HK-2 (cell line): ENCODE measurements around the gene TMEM51.

Experiments
- DNase-seq: peaks from one replicate; pipeline ENCODE4 v3.0.0-alpha.2; 2018; ENCODE audit not compliant: unreplicated experiment

Gene TMEM51, protein sequence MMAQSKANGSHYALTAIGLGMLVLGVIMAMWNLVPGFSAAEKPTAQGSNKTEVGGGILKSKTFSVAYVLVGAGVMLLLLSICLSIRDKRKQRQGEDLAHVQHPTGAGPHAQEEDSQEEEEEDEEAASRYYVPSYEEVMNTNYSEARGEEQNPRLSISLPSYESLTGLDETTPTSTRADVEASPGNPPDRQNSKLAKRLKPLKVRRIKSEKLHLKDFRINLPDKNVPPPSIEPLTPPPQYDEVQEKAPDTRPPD

DNA sequence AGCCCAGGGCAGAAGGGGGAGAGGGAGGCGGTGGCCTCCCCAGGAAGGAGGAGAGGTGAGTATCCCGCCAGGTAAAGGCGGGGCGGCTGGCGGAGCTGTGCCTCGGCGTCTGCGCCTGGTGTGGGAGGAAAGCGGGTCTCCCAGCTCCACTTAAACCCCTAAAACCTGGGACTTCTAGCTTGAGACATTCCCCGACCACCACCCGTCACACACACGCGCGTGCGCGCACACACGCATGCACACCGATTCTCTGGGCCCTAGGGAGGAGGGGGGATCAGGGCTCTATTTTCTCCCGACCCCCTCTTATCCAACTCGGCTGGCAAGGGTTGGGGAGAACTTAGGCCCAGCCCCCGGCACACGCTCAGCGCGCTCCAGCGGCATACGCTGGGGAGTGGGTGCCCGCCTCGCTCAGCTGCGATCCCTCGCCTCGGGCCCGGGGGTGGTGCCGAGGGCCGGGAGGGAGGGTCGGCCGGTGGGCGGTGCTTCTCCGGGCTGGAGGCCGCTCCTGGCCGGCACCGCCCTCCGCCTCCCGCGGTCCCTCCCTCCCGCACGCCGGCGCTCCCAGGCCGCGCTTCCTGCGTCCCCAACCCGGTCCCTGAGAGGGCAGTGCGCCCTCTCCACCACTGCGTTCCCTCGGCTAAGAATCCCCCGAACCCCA lies at the start of gene TMEM51:
TSS of gene TMEM51 (plus strand) at position 564 of the 658 bp plus-strand sequence. CDS start 61,341 bp downstream, outside the sequence.
- peak; percentile 81 for DNase-seq

DNA sequence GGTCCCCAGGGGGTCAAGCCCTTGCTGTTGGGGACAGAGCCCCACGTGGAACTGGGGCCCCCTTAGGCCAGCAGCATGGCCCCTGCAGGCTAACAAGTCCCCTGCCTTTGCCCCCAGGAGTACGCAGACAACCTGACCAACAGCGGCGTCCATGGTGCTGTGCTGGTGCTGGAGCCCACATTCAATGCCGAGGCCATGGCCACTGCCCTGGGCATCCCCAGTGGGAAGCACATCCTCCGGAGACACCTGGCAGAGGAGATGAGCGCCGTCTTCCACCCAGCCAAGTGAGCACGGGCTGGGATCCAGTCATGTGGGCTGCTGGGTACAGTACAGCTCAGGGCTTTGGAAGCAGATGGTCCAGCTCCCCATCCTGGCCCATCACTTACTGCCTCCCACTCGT lies 49.6 kb upstream of the TMEM51 start:
- DNase-seq: no peak

DNA sequence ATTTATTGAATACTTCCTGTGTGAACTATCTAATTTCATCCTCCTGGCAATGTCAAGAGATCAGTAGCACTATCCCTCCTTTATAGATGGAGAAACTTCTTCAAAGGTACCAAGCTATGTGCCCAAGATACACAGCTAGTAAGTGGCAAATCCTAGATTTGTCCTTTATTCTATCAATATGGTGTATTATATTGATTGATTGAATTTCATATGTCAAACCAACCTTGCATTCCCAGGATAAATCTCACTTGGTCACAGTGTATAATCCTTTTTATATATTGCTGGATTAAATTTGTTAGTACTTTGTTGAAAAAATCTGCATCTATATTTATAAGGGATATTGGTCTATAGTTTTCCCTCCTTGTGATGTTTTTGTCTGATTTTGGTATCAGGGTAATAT lies 48.8 kb upstream of the TMEM51 start:
- no peak for DNase-seq

DNA sequence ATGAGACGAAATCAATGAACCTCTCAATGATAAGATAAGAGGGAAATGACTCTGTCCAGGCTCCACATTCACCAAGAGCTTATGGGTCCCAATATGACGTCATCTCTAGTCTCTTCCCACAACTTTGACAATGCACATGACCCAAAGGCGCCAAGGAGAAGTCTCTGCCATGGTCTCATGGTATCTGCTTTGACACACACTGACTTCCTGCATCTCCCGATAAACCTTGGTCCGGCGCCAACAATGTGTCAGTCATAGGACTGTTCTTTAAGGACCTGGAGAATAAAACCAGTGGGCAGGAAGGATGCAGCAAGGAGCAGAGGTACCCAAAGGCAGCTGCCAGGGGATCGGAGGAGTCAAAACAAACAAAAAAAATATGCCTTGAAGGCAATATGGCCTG lies 46.9 kb upstream of the TMEM51 start:
- no peak for DNase-seq

DNA sequence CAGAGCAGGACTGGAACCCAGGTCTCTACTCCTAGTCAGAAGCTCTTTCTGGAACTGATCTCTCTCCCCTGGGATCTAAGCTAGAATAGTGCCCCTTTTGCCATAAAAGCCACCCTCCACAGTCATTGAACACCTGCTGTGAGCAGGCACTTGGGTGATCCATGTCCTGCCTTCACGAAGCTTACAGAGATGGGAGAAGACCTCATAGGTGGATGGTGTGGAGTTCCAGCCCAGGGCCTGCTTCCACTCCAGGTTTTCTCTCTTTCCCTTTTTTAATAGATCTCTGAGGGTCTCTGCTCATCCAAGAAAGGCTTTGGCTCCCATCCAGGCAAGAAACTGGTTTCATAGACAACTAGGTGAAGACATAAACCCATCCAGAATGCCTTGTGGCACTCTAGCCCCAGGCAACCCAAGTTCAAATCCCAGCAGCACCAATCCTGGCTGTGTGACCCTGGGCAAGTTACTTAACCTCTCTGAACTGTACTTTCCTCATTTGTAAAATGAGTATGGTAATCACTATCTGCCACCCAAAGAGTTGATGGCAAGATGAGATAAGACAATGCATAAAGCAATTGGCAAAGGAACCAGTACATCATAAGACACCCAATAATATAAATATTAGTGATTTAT lies 46.4 kb upstream of the TMEM51 start:
- DNase-seq: no peak

DNA sequence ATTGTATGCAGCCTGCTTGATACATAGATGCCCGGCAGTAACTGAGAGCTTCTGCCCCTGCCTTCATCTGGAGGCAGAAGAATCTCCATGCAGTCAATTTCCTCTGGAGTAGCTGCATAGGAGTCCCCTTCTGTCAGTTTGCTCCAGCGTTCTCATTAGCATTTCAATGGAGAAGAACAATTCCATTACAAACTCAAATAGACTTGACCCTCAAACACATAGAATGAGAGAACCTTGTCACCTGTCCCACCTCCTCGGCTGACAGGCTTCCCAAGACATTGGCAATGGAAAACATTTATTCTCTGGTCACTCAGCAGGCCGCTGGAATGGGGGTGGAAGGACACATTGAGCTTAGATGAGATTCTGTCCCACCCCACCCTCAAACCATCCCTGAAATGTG lies 45.6 kb upstream of the TMEM51 start:
- no peak for DNase-seq

DNA sequence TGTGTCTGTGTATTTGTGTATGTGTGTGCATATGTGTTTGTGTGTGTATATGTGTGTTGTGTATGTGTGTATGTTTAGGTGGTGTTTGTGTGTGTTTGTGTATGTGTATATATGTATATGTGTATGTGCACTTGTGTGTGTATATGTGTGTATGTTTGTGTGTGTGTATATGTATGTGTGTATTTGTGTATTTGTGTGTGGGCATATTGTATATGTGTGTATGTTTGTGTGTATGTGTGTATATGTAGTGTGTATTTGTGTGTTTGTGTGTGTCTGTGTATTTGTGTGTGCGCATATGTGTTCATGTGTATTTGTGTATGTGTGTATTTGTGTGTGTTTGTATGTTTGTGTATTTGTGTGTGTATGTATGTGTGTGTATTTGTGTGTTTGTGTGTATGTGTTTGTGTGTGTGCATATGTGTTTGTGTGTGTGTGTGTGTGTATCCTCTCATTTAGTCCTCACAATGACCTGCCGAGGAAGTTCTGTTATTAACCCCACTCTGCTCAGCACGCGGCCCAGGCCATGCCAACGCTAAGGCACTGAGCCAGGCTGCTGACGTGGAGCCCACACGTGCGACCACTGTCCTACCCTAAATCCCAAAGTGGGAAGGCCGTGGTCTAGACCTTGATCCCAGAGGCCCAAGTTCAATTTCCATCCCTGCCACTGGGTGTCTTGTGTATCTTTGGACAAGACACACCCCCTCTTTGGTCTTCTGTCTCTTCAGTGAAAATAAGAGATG lies 43.2 kb upstream of the TMEM51 start:
- no peak for DNase-seq

DNA sequence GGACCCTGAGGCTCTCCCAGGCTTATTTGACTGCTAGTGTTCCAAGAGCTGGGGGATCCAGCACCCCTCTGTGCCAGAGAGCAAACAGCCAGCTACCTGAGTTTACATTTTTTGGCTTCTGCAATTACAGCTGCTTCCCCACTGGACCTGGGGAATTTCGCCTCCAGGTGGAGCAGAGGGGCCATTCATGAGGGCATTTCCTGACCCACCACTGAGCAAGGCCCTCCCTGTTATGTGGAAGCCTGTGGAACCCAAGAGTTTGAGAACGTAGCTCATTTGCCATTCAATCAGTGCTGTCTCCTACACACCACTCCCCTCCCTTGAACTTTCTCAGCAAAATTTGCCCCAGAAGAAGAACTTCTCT lies 42.7 kb upstream of the TMEM51 start:
- DNase-seq: no peak

DNA sequence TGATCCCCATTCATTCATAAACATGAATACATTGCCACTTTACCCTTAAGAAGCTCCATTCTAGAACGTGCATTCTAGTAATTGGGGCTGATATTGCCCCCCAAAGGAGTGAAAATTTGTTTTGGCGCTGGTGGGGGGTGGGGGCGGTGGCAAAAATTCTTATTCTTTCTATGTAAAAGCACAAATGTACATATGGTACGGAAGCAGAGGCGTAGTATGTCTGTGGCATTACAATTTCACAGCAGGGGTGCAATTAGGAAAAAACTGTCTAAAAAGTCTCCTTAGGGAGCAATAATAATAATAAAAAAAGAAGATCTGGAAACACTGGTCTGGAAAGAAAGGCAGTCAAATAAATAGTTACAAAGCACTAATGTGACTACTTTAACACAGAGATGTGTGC lies 40.4 kb upstream of the TMEM51 start:
- DNase-seq: no peak

DNA sequence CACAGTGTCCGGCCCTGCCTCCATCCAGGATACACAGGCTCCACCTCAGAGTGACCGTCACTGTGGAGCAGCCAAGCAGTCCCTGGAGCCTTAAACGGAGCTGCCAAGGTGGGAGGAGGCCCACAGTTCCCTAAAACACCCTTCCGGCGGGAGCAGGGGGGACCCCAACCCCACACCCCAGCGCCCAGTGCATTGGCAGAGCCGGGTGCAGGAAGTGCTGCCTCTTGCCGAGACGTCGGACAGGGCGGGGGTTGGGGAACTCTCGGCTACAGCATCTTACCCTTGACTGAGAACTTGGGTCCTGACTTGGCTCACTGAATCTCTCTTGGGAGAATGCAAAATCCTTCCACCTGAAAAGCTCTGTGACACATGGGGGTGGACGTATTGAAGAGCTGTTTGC lies 38.7 kb upstream of the TMEM51 start:
- no peak for DNase-seq

DNA sequence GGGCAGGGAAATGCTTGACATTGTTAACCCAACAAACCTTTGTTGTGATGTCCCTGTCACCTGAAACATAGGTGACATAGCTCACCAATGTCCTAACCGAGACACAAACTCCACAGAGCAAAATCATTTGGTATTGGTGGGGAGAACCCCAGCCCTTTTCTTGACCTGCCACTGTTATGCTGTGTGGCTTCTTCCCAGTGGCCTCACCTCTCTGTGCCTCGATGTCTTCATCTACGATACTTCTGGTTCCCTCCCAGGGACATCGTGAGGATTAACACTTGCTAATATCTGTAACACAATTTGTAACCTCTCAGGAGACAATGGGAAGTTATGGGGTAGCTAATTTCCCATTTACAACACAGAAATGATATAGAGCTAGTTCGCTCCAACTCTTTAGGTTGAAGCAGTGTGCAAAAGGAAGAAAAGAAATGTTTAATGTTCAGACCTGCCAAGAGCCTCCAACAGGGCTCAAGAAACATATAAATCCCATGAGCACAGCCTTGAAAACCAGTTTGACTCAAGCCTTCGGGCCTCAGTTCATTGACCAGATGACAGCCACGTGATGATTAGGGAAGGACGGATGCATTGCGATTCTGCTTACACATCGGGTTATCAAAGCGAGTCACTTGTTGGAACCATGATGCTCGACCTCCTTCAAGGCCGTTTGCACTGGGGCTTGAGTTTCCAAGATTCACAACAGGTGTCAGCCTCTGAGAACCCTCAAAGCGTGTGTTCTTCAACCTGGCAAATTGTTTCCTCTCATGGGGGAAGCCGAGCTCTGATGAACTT lies 37.8 kb upstream of the TMEM51 start:
- DNase-seq: no peak

DNA sequence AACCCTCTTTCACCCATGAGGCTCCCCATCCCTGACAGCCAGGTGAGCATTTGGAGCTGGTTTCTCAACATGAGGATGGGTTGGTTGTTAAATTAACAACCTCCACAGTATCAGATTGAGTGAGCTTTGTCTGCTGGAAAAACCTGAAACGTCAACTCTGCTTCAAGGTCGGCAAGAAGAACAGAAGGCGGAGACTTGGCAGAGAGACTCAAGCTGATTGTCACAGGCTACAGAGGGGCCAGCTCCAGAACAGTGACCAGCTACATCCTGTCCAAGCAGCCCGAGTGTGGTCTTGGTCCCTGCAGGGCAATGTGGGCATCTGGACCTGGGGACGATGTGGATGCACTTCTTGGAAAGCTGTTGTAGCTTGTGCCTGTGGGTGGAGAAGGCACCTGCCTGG lies 36.6 kb upstream of the TMEM51 start:
- no peak for DNase-seq

DNA sequence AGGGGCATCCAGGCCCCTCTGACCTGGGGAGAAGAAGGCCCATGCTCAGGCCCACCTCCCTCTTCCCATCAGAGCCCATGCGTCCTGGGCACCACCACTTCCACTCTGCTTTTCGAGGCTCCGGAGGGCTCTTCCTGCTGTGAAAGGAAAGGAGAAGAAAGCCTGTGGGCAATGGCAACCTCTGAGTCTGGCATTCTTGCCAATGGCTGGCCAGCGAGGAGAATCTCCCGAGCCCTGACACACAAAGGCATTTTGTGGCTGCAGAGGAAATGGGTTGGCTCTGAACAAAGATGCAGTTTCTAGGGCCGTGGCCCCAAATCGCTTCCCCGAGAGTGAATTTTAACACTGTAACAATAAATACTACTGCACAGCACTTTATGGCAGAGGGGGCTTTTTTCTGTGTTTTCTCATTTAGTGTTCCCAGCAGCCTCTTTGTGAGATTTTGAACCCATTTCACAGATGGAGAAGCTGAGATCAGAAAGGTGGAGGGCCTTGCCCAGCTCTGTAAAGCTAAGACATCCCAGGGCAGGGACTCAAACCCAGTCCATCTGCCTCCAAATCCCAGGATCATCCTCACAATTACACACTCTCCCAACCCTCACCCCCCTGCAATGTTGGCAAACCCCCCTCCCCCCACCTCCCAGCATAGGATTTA lies 35.7 kb upstream of the TMEM51 start:
- no peak for DNase-seq

DNA sequence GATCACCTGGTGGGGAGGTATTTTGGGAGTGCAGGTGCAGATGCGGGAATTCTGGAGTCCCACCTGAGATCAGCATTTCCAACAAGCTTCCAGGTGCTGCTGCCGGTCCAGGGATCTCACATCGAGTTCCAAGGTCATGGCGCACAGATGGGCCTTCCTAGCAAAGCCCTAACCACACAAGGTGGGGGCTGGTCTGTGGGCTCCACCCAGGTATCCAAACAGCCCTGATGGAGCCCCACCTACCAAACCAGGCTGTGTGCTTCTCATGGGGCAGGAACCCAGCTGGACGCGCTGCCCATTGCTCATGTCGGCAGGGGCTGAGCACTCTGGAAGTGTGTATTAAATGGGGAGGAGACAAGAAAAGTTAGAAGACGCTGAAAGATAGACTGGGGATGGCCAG lies 35.0 kb upstream of the TMEM51 start:
- no peak for DNase-seq

DNA sequence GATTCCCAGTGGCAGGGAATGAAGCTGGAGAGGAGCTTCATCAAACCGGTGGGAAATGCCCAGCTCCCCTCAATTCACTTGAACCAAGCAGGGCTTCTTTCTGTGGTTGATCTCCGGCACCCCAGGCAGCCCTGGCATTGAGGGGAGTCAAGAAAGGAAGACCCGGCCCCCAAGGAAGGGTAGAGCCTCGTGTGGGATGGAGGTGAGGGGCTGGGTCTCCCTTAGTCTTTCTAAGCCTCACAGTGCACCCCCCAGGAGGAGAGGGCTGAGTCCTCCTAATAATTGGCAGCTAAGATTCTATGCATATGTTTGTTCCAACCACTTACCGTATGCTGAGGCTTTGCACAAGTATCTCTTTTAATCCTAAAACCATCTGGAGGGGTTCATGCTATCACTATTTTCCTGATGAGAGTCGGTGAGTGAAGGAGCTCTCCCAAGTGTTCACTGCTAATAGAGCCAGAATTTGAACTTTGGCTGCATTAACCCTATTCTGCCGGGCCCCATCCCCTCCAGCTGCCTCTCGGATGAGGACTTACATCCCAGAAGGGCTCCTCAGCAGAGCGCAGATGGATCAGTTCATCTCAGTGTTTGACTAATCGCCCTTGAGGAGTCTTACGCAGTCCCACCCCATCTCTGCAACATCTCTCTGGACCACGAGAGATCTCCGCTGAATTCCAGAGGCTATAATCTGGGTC lies 33.1 kb upstream of the TMEM51 start:
- no peak for DNase-seq

DNA sequence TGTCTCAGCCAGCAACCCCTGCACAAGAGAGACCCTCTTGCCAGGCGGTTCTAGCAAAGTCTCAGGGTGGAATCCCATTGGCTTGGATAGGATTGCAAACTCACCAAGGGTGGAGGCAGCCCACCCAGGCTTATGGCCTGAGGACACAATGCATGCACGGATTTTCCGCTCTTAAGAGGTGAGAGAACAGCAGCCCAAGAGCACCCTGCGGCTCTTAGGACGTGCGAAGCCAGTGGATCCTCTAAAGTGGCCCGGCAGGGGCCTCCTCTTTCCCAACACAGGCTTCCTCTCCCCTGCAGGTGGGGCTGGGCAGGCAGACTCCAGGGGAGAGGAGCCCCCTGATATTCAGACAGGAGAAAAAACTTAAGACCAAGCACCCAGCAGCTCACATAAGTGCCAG lies 31.2 kb upstream of the TMEM51 start:
- no peak for DNase-seq

DNA sequence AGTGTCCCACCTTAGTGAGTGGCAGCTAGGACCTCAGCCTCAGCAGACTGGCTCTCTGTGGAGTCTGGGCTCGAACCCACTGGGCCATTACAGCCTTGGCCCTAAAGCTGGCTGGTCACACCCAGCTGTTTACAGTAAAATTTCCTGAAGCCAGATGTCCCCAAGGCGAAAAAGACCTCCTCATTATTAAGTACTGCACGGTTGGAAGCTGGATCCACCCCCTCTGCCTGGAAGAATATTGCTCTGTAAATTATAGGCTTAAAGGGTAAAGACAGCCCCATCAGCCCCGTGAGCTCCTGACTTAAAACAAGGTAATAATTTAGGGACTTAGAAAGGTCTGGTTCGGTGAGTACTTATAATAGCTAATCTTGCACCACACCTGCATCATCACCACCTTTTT lies 30.3 kb upstream of the TMEM51 start:
- no peak for DNase-seq

DNA sequence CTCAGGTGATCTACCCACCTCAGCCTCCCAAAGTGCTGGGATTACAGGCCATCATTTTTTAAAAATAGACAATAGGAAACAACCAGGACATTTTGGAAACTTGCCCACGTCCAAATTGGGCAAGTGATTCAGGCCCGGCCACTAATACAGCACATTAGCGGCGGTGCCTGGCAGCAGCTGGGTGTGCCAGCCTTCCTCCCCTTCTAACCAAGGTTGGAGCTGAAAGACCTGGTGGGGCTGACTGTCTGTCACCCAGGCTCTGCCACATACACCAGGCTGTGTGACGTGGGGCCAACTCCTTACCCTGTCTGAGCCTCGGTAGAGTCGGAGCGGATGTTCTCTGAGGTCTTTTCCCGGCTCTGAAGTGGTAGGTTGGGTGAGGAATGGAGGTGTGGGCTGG lies 29.6 kb upstream of the TMEM51 start:
- DNase-seq: no peak

DNA sequence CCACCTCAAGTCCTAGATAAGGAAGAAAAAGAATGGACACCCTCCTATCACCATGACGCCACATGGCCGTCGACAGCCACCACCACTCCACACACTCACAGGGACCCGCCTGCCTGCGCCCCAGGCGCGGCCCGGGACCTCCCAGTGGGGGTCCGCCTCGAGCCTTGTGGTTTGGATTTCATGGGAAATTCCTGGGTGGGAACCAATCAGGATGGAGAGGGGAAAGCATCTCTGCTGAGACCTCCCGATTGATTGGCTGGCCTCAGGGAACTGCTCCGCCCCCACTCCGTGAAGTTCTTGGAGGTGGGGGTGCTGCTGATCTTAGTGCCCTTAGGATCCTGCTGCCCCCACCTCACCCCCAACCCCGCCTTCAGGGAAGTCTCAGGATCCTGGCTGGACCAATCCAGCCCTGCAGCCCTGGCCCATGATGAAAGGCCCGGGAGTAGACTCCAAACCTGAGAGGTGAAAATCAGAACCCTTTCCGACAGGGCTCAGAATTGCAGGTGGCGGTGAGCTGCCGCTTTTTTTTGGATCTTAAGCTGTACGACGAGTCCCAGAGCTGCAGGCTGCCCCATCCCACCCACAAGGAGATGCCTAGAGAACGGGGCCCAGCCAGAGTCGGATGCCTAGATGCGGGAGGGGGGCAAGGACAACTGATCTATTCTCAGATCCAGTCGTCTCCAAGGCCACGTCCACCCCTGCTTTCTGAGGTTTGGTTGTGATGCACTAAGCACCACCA lies 29.0 kb upstream of the TMEM51 start:
- no peak for DNase-seq

DNA sequence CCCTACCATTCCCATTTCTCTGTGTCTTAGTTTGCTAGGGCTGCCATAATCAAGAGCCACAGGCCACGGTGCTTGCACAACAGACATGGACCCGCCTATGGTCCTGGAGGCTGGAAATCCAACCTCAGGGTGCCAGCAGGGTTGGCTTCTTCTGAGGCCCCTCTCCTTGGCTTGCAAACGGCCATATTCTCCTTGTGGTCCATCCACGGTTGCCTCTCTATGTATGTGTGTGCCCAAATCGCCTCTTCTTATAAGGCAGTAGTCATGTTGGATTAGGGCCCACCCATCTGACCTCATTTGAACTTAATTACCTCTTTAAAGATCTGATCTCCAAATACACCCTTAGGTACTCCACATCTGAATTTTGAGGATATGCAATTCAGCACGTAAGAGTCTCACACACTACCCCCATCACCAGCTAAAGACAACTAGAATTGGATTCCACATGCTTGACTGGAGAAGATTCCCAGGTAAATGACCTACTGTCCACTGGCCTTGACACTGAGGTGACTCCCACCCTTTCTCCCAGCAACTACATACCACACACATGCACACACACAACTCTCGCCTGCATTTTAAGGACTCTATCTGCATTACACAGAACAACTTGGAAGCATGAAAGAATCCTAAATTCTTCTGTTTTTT lies 28.3 kb upstream of the TMEM51 start:
- no peak for DNase-seq
